ENCODE measurements around the gene OMA1. TPM values are rescaled to one million over a fixed set of nuclear protein-coding genes. Genes with fewer than 3 reads are reported as not detected.

OMA1 gene
- total and polyA plus RNA-seq, 2 of the 4 experiments (the other 2 are of a cell fraction): 5.9 to 6.4 TPM

DNA sequence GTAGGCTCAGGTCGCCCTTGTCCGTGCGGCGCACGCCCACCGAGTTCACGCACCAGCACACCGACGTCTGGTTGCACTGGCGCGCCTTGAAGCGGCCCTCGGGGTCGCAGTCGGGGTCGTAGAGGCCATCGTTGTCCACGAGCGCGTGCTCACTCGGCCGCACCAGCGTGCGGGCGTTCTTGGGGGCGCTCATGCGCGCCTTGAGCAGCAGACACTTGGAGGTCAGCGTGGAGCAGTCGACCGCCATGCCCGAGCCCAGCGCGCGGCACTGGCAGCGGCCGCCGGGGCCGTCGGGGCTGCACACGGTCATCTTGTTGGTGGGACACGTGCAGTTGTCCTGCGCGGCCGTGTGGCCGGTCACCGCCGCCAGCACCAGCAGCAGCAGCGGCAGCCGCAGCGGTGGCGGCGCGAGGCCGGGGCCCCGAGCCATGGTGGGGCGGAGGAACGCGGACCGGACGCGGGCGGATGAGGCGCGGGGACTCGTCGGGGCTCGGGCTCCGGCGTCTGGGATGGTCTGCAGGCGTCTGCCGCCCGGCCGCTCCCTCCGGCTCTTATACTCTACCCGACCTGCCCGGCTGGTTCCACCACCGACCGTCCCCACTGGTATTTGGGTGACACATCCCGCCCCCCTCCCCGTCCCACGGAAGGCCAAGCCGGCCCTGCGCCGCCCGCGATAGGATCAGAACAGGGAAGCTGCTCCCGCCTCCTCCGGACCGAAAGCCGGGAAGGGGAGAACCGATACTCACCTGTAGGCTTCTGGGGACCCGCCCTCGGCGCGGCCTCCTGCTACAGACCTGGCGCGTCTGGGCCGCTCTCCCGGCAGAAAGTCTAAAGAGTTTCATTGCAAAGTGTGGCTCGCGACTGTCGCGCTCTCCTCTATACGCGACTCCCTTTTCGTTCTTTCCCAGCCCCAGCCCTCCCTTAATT is 30.5 kb upstream of the OMA1 start, which contains the start of gene TACSTD2:
TSS of gene TACSTD2 (minus strand) at position 526 of the 927 bp plus-strand sequence. CDS start at position 430, 96 bp downstream.
- BruUV-seq (replicated peaks): no TSS peak
- in situ Hi-C loops (cut with MboI; ENCODE audit: low sequenced_read_pairs) (no loop called here), dilution Hi-C loops (cut with HindIII; ENCODE audit: low sequenced_read_pairs, unreplicated experiment) (no loop called here), intact Hi-C loops (cut with micrococcal nuclease) (no loop called here)
- Histone ChIP-seq H3K4me1 (ENCODE audit: control insufficient read depth, insufficient read depth, low read length) (peaks cover 2% of the 10 kb centered on the region; the same call in 1 of the 2 replicates), H4K5ac (ENCODE audit: low read depth, low read length) (no peak within 1 kb of the TSS), H3K79me1 (ENCODE audit: low read depth in 1 of 2, low read length in 2 of 2) (no peaks in the 10 kb centered on the region), H2BK20ac (ENCODE audit: low read depth, low read length) (no peak within 1 kb of the TSS), H2AFZ (replicated peaks; ENCODE audit: low read length, poor library complexity) (peak within 1 kb of the TSS; percentile 81), H2BK5ac (ENCODE audit: low read depth, low read length, poor library complexity, severe bottlenecking) (no peak within 1 kb of the TSS), H2AK5ac (ENCODE audit: low read depth, low read length) (no peak within 1 kb of the TSS), H3K23ac (ENCODE audit: low read depth, low read length) (peak within 1 kb of the TSS; percentile 13; the same call in 1 of the 2 replicates), H3K36me3 (ENCODE audit: control insufficient read depth, insufficient read depth, low read length) (no peaks in the 10 kb centered on the region), H2AK9ac (replicated peaks; ENCODE audit: low read depth, low read length, poor library complexity) (peak within 1 kb of the TSS; percentile 39), H3K27ac (ENCODE audit: insufficient read depth, low read length) (no peak within 1 kb of the TSS), H3K9ac (ENCODE audit: low read depth, low read length) (no peak within 1 kb of the TSS), H2BK120ac (ENCODE audit: low read depth, low read length) (no peak within 1 kb of the TSS), H3K18ac (ENCODE audit: low read depth, low read length) (no peak within 1 kb of the TSS), H3K27me3 (ENCODE audit: control insufficient read depth, insufficient read depth, low read length) (peaks cover 56% of the 10 kb centered on the region), H4K20me1 (ENCODE audit: insufficient read depth, low read length) (no peaks in the 10 kb centered on the region), H2BK15ac (ENCODE audit: low read depth, low read length) (no peak within 1 kb of the TSS), H4K91ac (ENCODE audit: insufficient read depth, low read depth, low read length) (no peak within 1 kb of the TSS), H4K8ac (ENCODE audit: low read depth in 2 of 2, low read length in 2 of 2) (no peak within 1 kb of the TSS), H3K4ac (ENCODE audit: low read depth, low read length) (no peak within 1 kb of the TSS), H3K14ac (replicated peaks; ENCODE audit: low read depth, low read length) (no peak within 1 kb of the TSS), H3K56ac (ENCODE audit: extremely low read depth, insufficient read depth, low read length) (no peak within 1 kb of the TSS), H3K4me3 (ENCODE audit: insufficient read depth, low read depth, low read length) (no peak within 1 kb of the TSS), H3K9me3 (ENCODE audit: control insufficient read depth, insufficient read depth, low read length) (peaks cover 10% of the 10 kb centered on the region), H3K9me1 (ENCODE audit: insufficient read depth, low read length) (no peaks in the 10 kb centered on the region), H3K4me2 (ENCODE audit: low read depth, low read length) (no peak within 1 kb of the TSS; the same call in 1 of the 2 replicates)
- WGBS, 2 experiments (ENCODE audit: extremely low coverage in 2 of 2, insufficient read length in 1 of 2): 20% methylated on average over 42 of the region's 107 CpGs; no CpG with 5 or more reads in 1 of the 2 experiments
- ChIA-PET POLR2A (ENCODE audit: unreplicated experiment) (no interaction called here), CTCF (interaction anchor here (0.6 kb wide), 1 partner anchor 30 kb away, joined by 3 read pairs; the partner anchor contains the start of gene OMA1)
- TF ChIP-seq NFE2L2 (IDR thresholded peaks at IDR 0.05; ENCODE audit: low read depth, low read length) (no peak), RCOR1 (IDR thresholded peaks at IDR 0.05; ENCODE audit: insufficient replicate concordance, low read length) (no peak), RFX5 (IDR thresholded peaks at IDR 0.05; ENCODE audit: low read depth, low read length) (no peak), MAFK (IDR thresholded peaks at IDR 0.05; ENCODE audit: low read depth, low read length) (no peak)
- TF ChIP-seq, protein P1, sequence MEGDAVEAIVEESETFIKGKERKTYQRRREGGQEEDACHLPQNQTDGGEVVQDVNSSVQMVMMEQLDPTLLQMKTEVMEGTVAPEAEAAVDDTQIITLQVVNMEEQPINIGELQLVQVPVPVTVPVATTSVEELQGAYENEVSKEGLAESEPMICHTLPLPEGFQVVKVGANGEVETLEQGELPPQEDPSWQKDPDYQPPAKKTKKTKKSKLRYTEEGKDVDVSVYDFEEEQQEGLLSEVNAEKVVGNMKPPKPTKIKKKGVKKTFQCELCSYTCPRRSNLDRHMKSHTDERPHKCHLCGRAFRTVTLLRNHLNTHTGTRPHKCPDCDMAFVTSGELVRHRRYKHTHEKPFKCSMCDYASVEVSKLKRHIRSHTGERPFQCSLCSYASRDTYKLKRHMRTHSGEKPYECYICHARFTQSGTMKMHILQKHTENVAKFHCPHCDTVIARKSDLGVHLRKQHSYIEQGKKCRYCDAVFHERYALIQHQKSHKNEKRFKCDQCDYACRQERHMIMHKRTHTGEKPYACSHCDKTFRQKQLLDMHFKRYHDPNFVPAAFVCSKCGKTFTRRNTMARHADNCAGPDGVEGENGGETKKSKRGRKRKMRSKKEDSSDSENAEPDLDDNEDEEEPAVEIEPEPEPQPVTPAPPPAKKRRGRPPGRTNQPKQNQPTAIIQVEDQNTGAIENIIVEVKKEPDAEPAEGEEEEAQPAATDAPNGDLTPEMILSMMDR (conservative IDR thresholded peaks at IDR 0.05; ENCODE audit: low read depth, low read length): no peak
- no peak for DNase-seq
- ATAC-seq (ENCODE audit: low read depth): peak; percentile 30; the same call in 1 of the 2 replicates

Data from IMR-90 (cell line).